Measurements from ENCODE around the gene CXCL1. TPM values are rescaled to one million over a fixed set of nuclear protein-coding genes. Genes with fewer than 3 reads are reported as not detected.

CXCL1 gene
- total and polyA plus RNA-seq, 4 donors, result 43.5 to 445 (median 50.6) TPM

GRCh38 chr4:73919691-73920090 lies 50.5 kb downstream of the CXCL1 start:
- H3K27me3 ChIP-seq (ENCODE audit: control insufficient read depth in 3 of 3, insufficient read depth in 3 of 3, low read length in 2 of 3), result no peaks in the 10 kb centered on the region
- WGBS, 2 donors, result 94 to 97% methylated on average over 3 of the region's 3 CpGs
- ATAC-seq (ENCODE audit: insufficient read depth, low FRiP score) (no peak), DNase-seq (no peak)
- no peaks in the 10 kb centered on the region for H3K36me3 ChIP-seq (ENCODE audit: control insufficient read depth in 4 of 4, insufficient read depth in 4 of 4, low read length in 4 of 4)
- no peaks in the 10 kb centered on the region for H3K9me3 ChIP-seq (ENCODE audit: control insufficient read depth in 4 of 4, insufficient read depth in 3 of 4, low read length in 3 of 4)
- no peak overlapping the region for H3K4me3 ChIP-seq
- no peak overlapping the region for H3K9ac ChIP-seq (ENCODE audit: insufficient read depth in 1 of 2, low read length in 2 of 2)
- H3K27ac ChIP-seq (ENCODE audit: low read depth in 1 of 2, low read length in 1 of 2), result no peak overlapping the region
- H3K4me1 ChIP-seq (ENCODE audit: control insufficient read depth in 5 of 5, insufficient read depth in 5 of 5, low read length in 5 of 5), result no peaks in the 10 kb centered on the region
- no peak for TF ChIP-seq CTCF (IDR thresholded peaks at IDR 0.05; ENCODE audit: control extremely low read depth, extremely low read depth)

Other genes starting within 250 kb of the CXCL1 start
- 1 to 10 TPM; 2.7 to 7.6 TPM for gene RASSF6, start 249.0 kb upstream of the CXCL1 start, total RNA-seq
- gene RASSF6, start 249.0 kb upstream of the CXCL1 start, polyA plus RNA-seq, result 1 to 10 TPM; 1.2 to 1.3 TPM
- gene CXCL8, start 128.8 kb upstream of the CXCL1 start, total RNA-seq, result 100 to 1,000 TPM in 1 of 2 donors, 10 to 100 TPM in 1; 37.4 to 100 TPM
- 100 to 1,000 TPM in 1 of 2 donors, 10 to 100 TPM in 1; 33.8 to 501 TPM for gene CXCL8, start 128.8 kb upstream of the CXCL1 start, polyA plus RNA-seq
- gene CXCL6, start 32.7 kb upstream of the CXCL1 start, total RNA-seq, result 1 to 10 TPM; 6.2 to 6.5 TPM
- 10 to 100 TPM in 1 of 2 donors, 1 to 10 TPM in 1; 4.2 to 21.5 TPM for gene CXCL6, start 32.7 kb upstream of the CXCL1 start, polyA plus RNA-seq
- not detected for gene PF4V1, start 16.1 kb upstream of the CXCL1 start, total RNA-seq
- under 1 TPM in 1 of 2 donors, not detected in 1; 0.38 TPM for gene PF4V1, start 16.1 kb upstream of the CXCL1 start, polyA plus RNA-seq
- 1 to 10 TPM; 2.1 to 8.5 TPM for gene PF4, start 112.6 kb downstream of the CXCL1 start, total RNA-seq
- gene PF4, start 112.6 kb downstream of the CXCL1 start, polyA plus RNA-seq, result 10 to 100 TPM in 1 of 2 donors, 1 to 10 TPM in 1; 1.5 to 15.7 TPM
- 10 to 100 TPM in 1 of 2 donors, 1 to 10 TPM in 1; 2.5 to 43.5 TPM for gene PPBP, start 118.8 kb downstream of the CXCL1 start, total RNA-seq
- 10 to 100 TPM in 1 of 2 donors, 1 to 10 TPM in 1; 1.9 to 12.3 TPM for gene PPBP, start 118.8 kb downstream of the CXCL1 start, polyA plus RNA-seq
- gene CXCL5, start 129.3 kb downstream of the CXCL1 start, total RNA-seq, result 10 to 100 TPM; 48.5 to 52.8 TPM
- 10 to 100 TPM in 1 of 2 donors, 1 to 10 TPM in 1; 1.6 to 32.0 TPM for gene CXCL5, start 129.3 kb downstream of the CXCL1 start, polyA plus RNA-seq
- 10 to 100 TPM in 1 of 2 donors, 1 to 10 TPM in 1; 9.4 to 37.0 TPM for gene CXCL3, start 169.3 kb downstream of the CXCL1 start, total RNA-seq
- 10 to 100 TPM; 11.3 to 77.7 TPM for gene CXCL3, start 169.3 kb downstream of the CXCL1 start, polyA plus RNA-seq
- 100 to 1,000 TPM in 1 of 2 donors, 10 to 100 TPM in 1; 82.2 to 127 TPM for gene CXCL2, start 229.8 kb downstream of the CXCL1 start, total RNA-seq
- gene CXCL2, start 229.8 kb downstream of the CXCL1 start, polyA plus RNA-seq, result 100 to 1,000 TPM in 1 of 2 donors, 10 to 100 TPM in 1; 98.4 to 291 TPM